Peyer's patch (tissue), 4 donors: ENCODE measurements around the gene MAGI2. TPM values are rescaled to one million over a fixed set of nuclear protein-coding genes. Genes with fewer than 3 reads are reported as not detected.

Experiments used
- DNase-seq, 3 donors: peaks; one replicate each; pipeline ENCODE4 v3.0.0-alpha.2; 2017 to 2019
- H3K27ac ChIP-seq, 4 donors: fragments of 200-600 bp; sonication (generic); one replicate each; pipeline ENCODE4 v1.5.1; 2016 to 2019
- H3K27me3 ChIP-seq, 2 donors: fragments of 200-600 bp; sonication (generic); one replicate each; pipeline ENCODE4 v1.5.1; 2019
- H3K36me3 ChIP-seq, 3 donors: fragments of 200-600 bp; sonication (generic); one replicate each; pipeline ENCODE4 v1.5.1; 2016 to 2019
- H3K4me1 ChIP-seq, 4 donors: fragments of 200-600 bp; sonication (generic); one replicate each; pipeline ENCODE4 v1.5.1; 2016 to 2019
- H3K4me3 ChIP-seq, 4 donors: fragments of 200-600 bp; sonication (generic); 1 replicate in 3 of 4; 2 replicates in 1 of 4; pipeline ENCODE4 v1.5.1; 2016 to 2019; ENCODE audit warnings: mild to moderate bottlenecking in 1 of 4
- H3K9me3 ChIP-seq, 4 donors: fragments of 200-600 bp; sonication (generic); one replicate each; pipeline ENCODE4 v1.5.1; 2016 to 2019; ENCODE audit warnings: mild to moderate bottlenecking in 1 of 4
- POLR2A ChIP-seq, 2 donors: fragments of 450-650 bp; IDR thresholded peaks; one replicate each; pipeline ENCODE4 v1.5.1; 2017; ENCODE audit warnings: antibody characterized with exemption in 2 of 2, mild to moderate bottlenecking in 2 of 2, moderate library complexity in 2 of 2
- total RNA-seq, 4 donors: library from RNA; depleted of rRNA; stranded (reverse); fragments of >200 nt; gene quantifications; one replicate each; pipeline ENCODE4 v1.1.0, GENCODE V29; 2016
- TF ChIP-seq, protein P1 (sequence below), 6 experiments: fragments of 450-650 bp in 4 of 6; fragments of 200-600 bp in 2 of 6; sonication (generic) in 1 of 6; IDR thresholded peaks; one replicate each; pipeline ENCODE4 v1.5.1; 2017 to 2019; ENCODE audit warnings: antibody characterized with exemption in 6 of 6, mild to moderate bottlenecking in 3 of 6, moderate library complexity in 1 of 6

Gene MAGI2
- total RNA-seq, 4 donors from 2014 or later, result 1.6 to 12.4 (median 2.8) TPM

DNA sequence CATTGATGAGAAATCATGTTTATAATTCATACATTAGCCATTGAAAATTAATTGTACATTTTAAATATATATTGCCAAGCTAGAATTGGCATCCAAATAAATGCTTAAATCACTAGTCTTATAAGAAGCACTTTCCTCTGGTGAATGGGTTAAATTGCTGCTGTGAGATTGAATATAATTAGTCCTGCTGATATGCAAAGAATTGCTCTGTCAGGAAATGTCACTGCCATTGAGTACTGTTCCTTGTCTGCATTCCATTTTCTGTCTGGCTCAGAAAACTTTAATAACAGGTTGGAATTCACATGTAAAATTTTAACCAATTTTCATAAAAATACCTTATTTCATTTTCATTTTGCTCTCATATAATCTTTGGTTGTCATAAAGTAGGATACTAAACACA lies 589.1 kb downstream of the MAGI2 start:
- H3K27me3 ChIP-seq, result no peaks in the 10 kb centered on the region
- H3K4me1 ChIP-seq, result no peaks in the 10 kb centered on the region
- no peak for DNase-seq
- no peak overlapping the region for H3K27ac ChIP-seq
- no peak overlapping the region for H3K4me3 ChIP-seq
- TF ChIP-seq POLR2A (IDR thresholded peaks at IDR 0.05), result no peak
- TF ChIP-seq, protein P1, sequence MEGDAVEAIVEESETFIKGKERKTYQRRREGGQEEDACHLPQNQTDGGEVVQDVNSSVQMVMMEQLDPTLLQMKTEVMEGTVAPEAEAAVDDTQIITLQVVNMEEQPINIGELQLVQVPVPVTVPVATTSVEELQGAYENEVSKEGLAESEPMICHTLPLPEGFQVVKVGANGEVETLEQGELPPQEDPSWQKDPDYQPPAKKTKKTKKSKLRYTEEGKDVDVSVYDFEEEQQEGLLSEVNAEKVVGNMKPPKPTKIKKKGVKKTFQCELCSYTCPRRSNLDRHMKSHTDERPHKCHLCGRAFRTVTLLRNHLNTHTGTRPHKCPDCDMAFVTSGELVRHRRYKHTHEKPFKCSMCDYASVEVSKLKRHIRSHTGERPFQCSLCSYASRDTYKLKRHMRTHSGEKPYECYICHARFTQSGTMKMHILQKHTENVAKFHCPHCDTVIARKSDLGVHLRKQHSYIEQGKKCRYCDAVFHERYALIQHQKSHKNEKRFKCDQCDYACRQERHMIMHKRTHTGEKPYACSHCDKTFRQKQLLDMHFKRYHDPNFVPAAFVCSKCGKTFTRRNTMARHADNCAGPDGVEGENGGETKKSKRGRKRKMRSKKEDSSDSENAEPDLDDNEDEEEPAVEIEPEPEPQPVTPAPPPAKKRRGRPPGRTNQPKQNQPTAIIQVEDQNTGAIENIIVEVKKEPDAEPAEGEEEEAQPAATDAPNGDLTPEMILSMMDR (IDR thresholded peaks at IDR 0.05), result no peak
- H3K9me3 ChIP-seq, result no peaks in the 10 kb centered on the region
- no peaks in the 10 kb centered on the region for H3K36me3 ChIP-seq

DNA sequence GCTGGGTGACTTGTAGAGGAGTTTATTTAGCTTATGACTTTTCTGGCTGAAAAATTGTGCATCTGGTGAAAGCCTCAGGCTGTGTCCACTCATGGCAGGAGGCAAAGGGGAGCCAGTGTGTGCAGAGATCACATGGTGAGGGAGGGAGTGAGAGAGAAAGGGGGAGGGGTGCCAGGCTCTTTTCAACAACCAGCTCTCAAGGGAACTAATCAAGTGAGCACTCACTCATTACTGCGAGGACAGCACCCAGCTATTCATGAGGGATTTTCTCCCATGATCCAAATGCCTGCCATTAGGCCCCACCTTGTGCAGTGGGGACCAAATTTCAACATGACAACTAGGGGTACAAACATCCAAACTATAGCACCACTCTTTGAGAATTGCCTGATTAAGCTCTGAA lies 590.2 kb downstream of the MAGI2 start:
- no peak for TF ChIP-seq POLR2A (IDR thresholded peaks at IDR 0.05)
- TF ChIP-seq, protein P1 (IDR thresholded peaks at IDR 0.05), result no peak
- H3K4me1 ChIP-seq, result no peaks in the 10 kb centered on the region
- H3K4me3 ChIP-seq, result no peak overlapping the region
- no peaks in the 10 kb centered on the region for H3K36me3 ChIP-seq
- no peaks in the 10 kb centered on the region for H3K9me3 ChIP-seq
- no peak for DNase-seq
- no peak overlapping the region for H3K27ac ChIP-seq
- no peaks in the 10 kb centered on the region for H3K27me3 ChIP-seq

DNA sequence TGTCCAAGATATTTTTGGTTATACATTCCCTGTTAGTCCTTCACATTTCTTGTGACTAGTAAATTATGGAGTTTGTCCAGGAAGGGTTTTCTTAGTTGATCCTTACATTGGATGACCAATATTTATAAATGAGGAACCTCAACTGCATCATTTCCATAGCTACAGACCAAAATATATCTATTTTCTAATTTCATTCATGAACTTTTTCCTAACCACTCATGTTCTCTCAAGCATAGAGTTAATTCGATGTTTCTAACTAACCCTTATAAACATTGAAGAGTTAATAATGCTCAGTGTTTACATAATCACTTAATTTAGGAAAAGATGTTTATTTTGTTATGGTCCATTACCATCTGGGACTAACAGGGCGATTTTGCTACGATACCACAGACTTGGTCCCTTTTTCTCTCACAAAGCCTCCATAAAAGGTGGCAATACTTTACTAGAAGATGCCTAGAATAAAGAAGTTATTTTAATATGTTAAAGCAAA lies 591.0 kb downstream of the MAGI2 start:
- Histone ChIP-seq H3K36me3 (no peaks in the 10 kb centered on the region), H3K4me3 (no peak overlapping the region), H3K9me3 (no peaks in the 10 kb centered on the region), H3K27ac (no peak overlapping the region), H3K4me1 (no peaks in the 10 kb centered on the region), H3K27me3 (no peaks in the 10 kb centered on the region)
- no peak for DNase-seq
- TF ChIP-seq POLR2A (IDR thresholded peaks at IDR 0.05), result no peak
- TF ChIP-seq, protein P1 (IDR thresholded peaks at IDR 0.05), result no peak

DNA sequence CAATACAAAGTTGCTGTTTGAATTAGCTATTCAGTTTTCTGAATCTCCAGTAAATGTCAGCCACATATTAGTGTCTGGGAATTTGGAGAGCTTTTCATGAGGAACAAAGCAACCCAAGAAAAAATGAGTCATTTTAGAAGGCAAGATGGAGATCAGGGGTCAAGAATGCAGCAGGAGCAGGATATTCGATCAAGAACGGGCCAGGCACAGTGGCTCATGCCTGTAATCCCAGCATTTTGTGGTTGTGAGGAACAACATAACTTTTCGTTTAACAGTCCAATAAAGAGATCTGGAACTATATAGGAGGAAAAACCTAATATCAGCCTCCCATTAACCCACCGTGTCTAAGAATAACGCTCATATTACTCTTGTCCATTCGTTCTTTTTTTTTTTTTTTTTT lies 600.5 kb downstream of the MAGI2 start:
- Histone ChIP-seq H3K27ac (no peak overlapping the region), H3K4me3 (no peak overlapping the region), H3K36me3 (no peaks in the 10 kb centered on the region), H3K27me3 (no peaks in the 10 kb centered on the region), H3K9me3 (no peaks in the 10 kb centered on the region), H3K4me1 (no peaks in the 10 kb centered on the region)
- TF ChIP-seq, protein P1 (IDR thresholded peaks at IDR 0.05), result no peak
- no peak for TF ChIP-seq POLR2A (IDR thresholded peaks at IDR 0.05)
- no peak for DNase-seq

DNA sequence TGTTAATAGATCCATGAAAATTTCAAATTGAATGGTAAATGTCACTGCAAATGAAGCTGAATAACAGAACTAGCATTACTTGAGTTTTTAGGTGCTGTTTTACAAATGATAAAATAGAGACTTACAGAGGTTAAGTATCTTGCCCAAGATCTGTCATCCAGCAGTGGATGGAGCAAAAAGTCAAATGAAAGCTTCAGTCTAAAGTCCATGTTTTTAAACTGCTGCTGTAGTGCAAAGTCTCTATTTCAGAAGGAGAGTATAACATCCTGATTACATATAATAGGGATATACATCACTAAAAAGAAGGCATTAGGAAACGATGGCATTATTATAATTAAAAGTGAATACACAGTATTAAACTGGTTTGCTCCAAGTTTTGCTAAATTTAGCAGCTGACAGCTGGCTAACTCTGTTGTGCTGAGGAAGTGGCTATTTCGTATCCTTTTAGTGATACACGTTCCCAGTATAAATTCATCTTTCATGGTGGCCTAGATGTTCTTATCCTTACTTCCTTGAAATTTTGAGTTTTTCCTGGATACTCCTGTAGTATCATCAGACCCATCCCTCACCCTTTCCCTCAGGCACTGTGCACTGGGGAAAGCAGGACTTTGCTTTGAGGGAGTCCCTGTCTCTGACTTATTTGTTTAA lies 603.2 kb downstream of the MAGI2 start:
- Histone ChIP-seq H3K9me3 (no peaks in the 10 kb centered on the region), H3K4me3 (no peak overlapping the region), H3K36me3 (no peaks in the 10 kb centered on the region), H3K4me1 (no peaks in the 10 kb centered on the region), H3K27ac (no peak overlapping the region), H3K27me3 (no peaks in the 10 kb centered on the region)
- TF ChIP-seq, protein P1 (IDR thresholded peaks at IDR 0.05), result no peak
- TF ChIP-seq POLR2A (IDR thresholded peaks at IDR 0.05), result no peak
- no peak for DNase-seq
